Breast epithelium (tissue), 4 donors: ENCODE measurements around the gene CCDC172. TPM values are rescaled to one million over a fixed set of nuclear protein-coding genes. Genes with fewer than 3 reads are reported as not detected.
A peak's percentile ranks its signal among the peaks of the same experiment; 100 is the strongest.

Experiments
- DNase-seq, 2 donors: peaks; one replicate each; pipeline ENCODE4 v3.0.0-alpha.2; 2019; ENCODE audit warnings: low spot score in 2 of 2
- H3K27ac ChIP-seq, 2 donors: fragments of 200-600 bp; sonication (generic) in 1 of 2; one replicate each; pipeline ENCODE4 v1.5.1; 2016 to 2019; ENCODE audit warnings: mild to moderate bottlenecking in 1 of 2
- H3K27me3 ChIP-seq, 2 donors: fragments of 200-600 bp; sonication (generic) in 1 of 2; one replicate each; pipeline versions ENCODE4 v1.5.1 to v1.6.0; 2017 to 2019; ENCODE audit warnings: control low read depth in 1 of 2, mild to moderate bottlenecking in 1 of 2
- H3K36me3 ChIP-seq: fragments of 200-600 bp; one replicate; pipeline ENCODE4 v1.5.1; 2019
- H3K4me1 ChIP-seq, 2 donors: fragments of 200-600 bp; sonication (generic); one replicate each; pipeline ENCODE4 v1.5.1; 2016 to 2019; ENCODE audit warnings: control low read depth in 1 of 2
- H3K4me3 ChIP-seq, 3 donors: fragments of 200-600 bp; sonication (generic); 1 replicate in 2 of 3; 2 replicates in 1 of 3; pipeline ENCODE4 v1.5.1; 2016 to 2019; ENCODE audit warnings: mild to moderate bottlenecking in 3 of 3, moderate library complexity in 2 of 3
- H3K9me3 ChIP-seq, 2 donors: fragments of 200-600 bp; sonication (generic) in 1 of 2; one replicate each; pipeline ENCODE4 v1.5.1; 2016 to 2019; ENCODE audit warnings: control low read depth in 1 of 2
- CTCF ChIP-seq, 3 donors: fragments of 450-650 bp; IDR thresholded peaks; one replicate each; pipeline ENCODE4 v1.5.1; 2016 to 2017; ENCODE audit warnings: antibody characterized with exemption in 3 of 3, mild to moderate bottlenecking in 3 of 3, moderate library complexity in 3 of 3
- POLR2A ChIP-seq: fragments of 450-650 bp; IDR thresholded peaks from one replicate; pipeline ENCODE4 v1.6.1; 2016; ENCODE audit warnings: antibody characterized with exemption, mild to moderate bottlenecking, moderate library complexity
- POLR2AphosphoS5 ChIP-seq, 3 donors: sonication (generic); formaldehyde crosslinking; IDR thresholded peaks; one replicate each; pipeline ENCODE4 v1.6.1; 2017; ENCODE audit warnings: antibody characterized with exemption in 3 of 3
- intact Hi-C: fragments of 100-400 bp; cut with DNase I; formaldehyde crosslinking; loops from one replicate; pipeline ENCODE4 v1.15.1; 2023; ENCODE audit warnings: low total_unique reads
- total RNA-seq, 3 donors: library from RNA; depleted of rRNA; stranded (reverse); fragments of >200 nt; gene quantifications; one replicate each; pipeline ENCODE4 v1.1.0, GENCODE V29; 2016

CCDC172 gene
- total RNA-seq, 3 donors from 2014 or later: not detected

- Histone ChIP-seq H3K4me1 (no peaks in the 10 kb centered on the region), H3K36me3 (no peaks in the 10 kb centered on the region), H3K9me3 (no peaks in the 10 kb centered on the region), H3K4me3 (no peak within 1 kb of the TSS), H3K27me3 (no peaks in the 10 kb centered on the region), H3K27ac (no peak within 1 kb of the TSS)
- TF ChIP-seq POLR2AphosphoS5 (IDR thresholded peaks at IDR 0.05) (no peak), CTCF (IDR thresholded peaks at IDR 0.05) (no peak), POLR2A (no peak)
- intact Hi-C loops: loop anchor here (1.0 kb wide), 1 partner anchor 11 kb away; no protein-coding TSS in a partner anchor
- DNase-seq: no peak
Measured at GRCh38 chr10:116427671-116428070, 103.4 kb downstream of the CCDC172 start, which contains the start of gene PNLIPRP3. Gene PNLIPRP3 (plus strand): TSS chr10:116427847. CDS start chr10:116428013, 166 bp downstream.

- peak in 1 of 3 donors; percentile 15 for TF ChIP-seq POLR2AphosphoS5 (IDR thresholded peaks at IDR 0.05)
- no peak for TF ChIP-seq CTCF (IDR thresholded peaks at IDR 0.05)
- Histone ChIP-seq H3K36me3 (no peaks in the 10 kb centered on the region), H3K4me1 (no peaks in the 10 kb centered on the region), H3K4me3 (no peak overlapping the region), H3K9me3 (no peaks in the 10 kb centered on the region), H3K27ac (no peak overlapping the region), H3K27me3 (no peaks in the 10 kb centered on the region)
- no peak for DNase-seq
- intact Hi-C loops: no loop called here
Measured at GRCh38 chr10:116429288-116429977, 105.2 kb downstream of the CCDC172 start.

Other genes starting within 250 kb of the CCDC172 start
- 100 to 1,000 TPM in 1 of 3 donors, 10 to 100 TPM in 2; 88.2 to 153 (median 98.5) TPM for gene GFRA1, start 51.2 kb upstream of the CCDC172 start, total RNA-seq
- 1 to 10 TPM in 1 of 3 donors, under 1 TPM in 2; 0.29 to 2.4 (median 0.66) TPM for gene PNLIPRP3, start 103.4 kb downstream of the CCDC172 start, total RNA-seq
- gene PNLIP, start 221.5 kb downstream of the CCDC172 start, total RNA-seq: not detected